GM18519 (cell line): Measurements from ENCODE around the gene TRAF1.

Experiments used
- ATAC-seq: cut with Tn5 transposase; IDR thresholded peaks from one replicate; pipeline ENCODE4 v1.9.1; 2021; ENCODE audit warnings: mild to moderate bottlenecking, moderate library complexity; ENCODE audit not compliant: unreplicated experiment, low FRiP score

Gene TRAF1

GRCh38 chr9:120941046-120941770 is 14.6 kb upstream of the TRAF1 start:
- ATAC-seq: no peak

DNA sequence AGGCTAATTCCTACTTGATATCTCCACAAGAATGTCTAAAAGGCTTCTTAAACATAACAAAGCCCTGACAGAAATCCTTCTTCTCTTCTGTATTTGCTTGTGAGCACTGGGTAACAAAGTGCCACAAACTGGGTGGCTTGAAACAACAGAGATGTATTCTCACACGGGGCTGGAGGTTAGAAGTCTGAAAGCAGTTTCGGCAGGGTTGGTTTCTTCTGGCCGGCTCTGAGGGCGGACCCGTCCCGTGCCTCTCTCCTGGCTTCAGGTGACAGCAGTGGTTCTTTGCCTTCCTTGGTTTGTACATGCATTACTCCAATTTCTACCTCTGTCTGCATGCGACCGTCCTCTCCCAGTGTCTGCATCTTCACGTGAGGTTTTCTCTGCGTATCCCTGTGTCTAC is 14.0 kb upstream of the TRAF1 start:
- no peak for ATAC-seq

DNA sequence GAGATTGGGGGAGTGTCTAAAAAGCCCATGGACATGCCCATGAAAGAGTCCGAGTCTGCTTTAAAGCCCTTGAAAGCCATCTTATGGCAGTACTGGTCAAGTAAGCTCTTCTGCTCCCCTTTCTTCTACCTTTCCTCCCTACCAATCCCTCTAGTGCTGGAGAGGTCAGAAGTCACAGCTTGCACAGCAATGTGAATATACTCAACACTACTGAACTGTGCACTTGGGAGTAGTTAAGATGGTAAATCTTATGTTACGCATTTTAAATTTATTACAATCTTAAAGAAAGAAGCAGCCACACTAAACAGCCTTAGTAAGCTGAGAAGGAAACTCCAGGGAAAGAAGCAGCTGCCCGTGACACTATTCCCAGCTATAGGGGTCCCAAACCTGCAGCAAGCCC is 12.3 kb upstream of the TRAF1 start:
- ATAC-seq: no peak

DNA sequence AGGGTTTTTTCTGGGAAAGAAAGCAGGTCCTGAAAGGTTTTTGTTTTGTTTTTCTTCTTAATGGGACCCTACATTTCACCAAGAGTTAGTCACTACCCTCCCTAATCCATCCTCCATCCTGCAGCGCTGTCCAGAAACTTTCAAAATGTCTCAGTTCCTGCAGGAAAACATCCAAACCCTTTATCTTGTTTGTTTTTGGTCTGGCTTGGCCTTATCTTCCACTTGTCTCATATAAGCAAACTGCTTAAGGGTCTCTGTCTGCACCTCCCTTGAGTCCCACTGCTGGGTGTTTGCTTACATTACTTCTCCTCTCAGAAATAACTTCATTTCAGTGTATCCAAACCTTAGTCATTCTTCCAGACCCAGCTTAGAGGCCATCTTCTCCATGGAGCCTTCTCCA is 11.0 kb upstream of the TRAF1 start:
- no peak for ATAC-seq

DNA sequence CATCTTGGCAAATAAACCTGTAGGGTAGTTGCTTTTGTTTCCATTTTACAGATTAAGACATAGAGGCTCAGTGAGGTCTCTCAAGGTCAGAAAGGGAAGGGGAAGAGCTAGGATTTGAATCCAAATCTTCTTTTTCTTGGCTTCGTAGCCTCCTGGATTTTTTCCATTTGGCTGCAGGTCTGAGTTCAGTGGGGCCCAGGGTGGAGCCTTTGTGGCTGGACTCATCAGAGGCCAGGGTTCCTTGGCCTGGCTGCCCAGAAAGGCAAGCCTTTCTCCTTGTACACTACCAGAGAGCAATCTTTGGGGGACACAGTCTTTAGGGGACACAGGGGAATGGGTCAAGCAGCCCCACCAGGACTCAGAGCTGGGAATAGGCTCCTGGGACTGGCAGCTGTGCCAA is 10.5 kb upstream of the TRAF1 start:
- no peak for ATAC-seq

GRCh38 chr9:120936764-120937122 is 10.1 kb upstream of the TRAF1 start:
- no peak for ATAC-seq

DNA sequence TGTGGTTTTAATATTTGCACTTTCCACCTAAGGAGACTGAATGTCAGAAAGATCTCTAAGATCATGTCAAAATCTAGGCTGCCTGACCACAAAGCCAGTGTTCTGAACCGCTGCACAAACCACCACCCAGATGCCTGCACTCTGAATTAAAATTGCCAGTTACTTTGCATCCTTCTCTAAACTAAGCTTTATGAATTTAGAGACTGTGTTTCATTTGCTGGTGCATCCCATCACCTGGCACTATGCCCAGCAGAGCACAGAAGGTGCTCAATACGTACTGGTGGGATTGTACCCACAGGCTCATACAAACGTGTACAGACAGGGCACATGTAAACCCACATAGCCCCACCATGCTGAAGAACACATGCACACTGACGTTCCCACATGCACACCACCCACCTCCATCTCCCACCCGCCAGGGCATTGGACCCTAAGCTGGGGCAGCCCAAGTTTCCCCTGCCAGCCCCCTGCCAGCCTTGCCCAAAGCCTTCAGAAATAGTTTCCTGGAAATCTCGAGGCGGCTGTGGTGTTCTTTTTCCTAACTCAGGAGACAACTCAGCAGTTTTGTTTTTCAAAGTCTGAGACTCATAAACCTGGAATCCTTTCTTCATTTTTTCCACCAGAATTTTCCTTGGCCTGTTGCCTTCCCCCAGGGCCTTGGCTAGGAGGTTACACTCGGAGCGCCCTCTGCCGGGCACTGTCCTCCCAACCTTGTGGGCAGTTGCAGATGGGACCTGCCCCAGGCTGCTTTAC is 9.6 kb upstream of the TRAF1 start:
- no peak for ATAC-seq

- ATAC-seq: no peak
These were observed 8.8 kb upstream of the TRAF1 start for GRCh38 chr9:120935383-120935857.

GRCh38 chr9:120934281-120934680 is 7.7 kb upstream of the TRAF1 start:
- ATAC-seq: no peak

DNA sequence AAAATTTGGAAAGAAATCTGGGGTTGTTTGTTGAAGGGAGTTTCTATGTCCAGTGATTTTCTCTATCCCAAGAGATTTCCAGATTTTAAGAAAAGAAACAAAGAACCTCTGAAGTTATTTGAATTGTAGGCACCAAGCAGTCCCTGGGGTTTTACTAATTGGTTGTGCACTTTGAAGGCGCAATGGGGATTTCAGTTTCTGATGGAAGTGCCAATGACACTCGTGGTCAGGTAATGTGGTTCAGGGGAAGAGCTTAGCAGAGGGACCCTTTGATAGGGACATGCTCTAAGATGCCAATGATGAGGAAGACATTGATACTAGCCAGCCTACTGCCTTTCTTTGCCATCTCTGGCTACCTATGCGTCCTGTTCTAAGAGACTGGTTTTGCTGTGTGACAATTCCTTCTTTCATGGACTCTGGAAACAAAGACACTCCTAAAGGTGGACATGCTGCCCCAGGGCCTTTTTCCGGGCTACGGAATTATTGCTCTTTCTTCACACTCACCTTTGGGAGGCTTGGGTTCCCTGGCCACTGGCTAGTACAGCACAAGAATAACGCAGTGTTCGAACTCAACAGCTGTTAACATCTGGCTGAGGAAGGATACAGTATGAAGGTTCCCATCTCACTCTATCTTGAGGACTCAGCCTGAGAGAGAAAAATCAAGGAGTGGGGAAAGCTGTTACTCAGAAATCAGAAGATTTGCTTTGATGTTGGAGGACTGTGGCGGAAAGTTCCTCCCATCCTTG is 6.9 kb upstream of the TRAF1 start:
- no peak for ATAC-seq

DNA sequence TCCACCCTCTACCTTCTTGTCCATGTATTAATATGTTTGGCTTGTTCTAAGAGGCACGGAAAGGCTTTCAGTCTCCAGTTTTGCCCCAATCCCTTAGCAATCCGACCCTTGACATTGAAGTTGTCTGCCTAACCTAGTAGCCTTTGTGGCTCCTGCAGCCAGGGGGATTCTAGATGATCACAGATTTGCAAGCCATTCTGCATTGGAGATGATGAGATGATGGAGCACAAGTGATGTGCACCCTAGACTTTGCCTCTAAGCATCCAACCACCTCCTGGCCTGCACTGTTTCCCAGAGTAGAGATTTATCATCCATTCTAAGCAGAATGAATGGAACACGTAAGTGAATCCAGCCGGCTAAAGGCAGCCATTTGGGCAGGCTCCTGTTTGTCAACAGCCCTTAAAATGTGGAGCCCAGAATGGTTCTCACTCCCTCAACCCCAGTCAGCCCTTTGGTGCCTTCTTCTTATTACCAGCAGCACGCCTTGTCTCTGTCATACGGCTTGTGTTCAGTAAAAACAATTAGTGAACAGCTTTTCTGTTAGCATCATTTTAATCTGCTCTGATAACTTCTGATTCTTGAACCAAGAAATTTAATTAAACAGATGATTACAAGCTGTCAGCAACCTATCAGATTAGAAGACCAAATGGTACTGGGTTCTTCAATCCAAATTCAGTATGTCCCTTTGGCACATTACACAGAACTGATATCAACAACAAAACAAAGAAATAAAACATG is 5.7 kb upstream of the TRAF1 start:
- no peak for ATAC-seq

DNA sequence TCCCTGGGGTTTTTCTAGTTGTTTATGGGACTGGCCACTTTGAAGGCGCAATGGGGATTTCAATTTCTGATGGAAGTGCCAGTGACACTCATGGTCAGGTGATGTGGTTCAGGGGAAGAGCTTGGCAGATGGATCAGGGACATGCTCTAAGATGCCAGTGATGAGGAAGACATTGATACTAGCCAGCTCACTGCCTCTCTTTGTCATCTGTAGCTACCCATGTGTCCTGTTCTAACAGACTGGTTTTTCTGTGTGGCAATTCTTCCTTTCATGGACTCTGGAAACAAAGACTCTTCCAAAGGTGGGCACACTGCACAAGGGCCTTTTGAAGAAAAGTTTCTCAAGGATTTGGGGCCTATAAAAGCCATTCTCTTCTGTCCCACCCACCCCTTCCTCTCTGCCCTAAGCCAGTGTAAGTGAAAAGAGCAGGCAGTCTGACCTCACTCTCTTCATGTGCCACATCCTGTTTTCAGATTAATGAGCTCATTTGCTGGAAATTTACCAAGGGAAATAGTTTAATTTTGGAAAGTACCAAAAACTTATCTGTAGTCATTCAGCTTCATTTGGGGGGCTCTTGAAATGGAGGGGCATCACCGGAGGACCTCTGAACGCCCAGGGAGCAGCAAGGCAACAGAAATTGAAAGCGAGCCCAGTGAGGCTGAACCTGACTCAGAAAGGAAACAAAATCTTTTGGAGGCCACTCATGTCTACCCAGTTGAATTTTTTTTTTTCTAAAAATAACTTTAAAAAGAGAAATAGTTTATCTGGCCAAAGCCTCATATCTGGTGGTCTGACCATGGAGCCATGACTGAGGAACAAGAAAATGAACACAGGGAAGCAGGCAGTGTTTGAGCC is 4.9 kb upstream of the TRAF1 start:
- peak; percentile 35 for ATAC-seq

- ATAC-seq: no peak
These were observed 2.7 kb upstream of the TRAF1 start for GRCh38 chr9:120929229-120929791.

- no peak for ATAC-seq
These were observed 2.1 kb upstream of the TRAF1 start for GRCh38 chr9:120928483-120929228.

DNA sequence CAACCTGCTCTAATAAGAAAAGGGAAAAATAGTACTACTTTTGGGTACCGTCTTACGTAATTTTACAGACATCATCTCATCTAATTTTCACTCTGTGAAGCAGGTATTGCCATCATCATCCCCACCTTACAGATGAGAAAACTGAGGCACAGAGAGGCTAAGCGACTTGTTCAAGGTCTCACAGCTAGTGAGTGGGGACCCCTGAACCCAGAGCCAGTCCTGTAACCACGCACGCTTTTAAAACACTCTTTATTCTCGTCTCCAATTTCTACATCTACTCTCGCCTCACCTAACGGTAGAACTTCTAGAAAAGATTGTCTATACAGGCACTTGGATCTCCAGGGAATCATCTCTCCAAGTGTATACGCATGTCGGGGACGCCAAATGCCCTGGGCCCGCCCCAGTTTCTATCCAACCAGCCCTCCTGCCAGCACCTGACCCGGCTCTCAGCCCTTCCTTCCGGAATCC is 1.5 kb upstream of the TRAF1 start:
- no peak for ATAC-seq

DNA sequence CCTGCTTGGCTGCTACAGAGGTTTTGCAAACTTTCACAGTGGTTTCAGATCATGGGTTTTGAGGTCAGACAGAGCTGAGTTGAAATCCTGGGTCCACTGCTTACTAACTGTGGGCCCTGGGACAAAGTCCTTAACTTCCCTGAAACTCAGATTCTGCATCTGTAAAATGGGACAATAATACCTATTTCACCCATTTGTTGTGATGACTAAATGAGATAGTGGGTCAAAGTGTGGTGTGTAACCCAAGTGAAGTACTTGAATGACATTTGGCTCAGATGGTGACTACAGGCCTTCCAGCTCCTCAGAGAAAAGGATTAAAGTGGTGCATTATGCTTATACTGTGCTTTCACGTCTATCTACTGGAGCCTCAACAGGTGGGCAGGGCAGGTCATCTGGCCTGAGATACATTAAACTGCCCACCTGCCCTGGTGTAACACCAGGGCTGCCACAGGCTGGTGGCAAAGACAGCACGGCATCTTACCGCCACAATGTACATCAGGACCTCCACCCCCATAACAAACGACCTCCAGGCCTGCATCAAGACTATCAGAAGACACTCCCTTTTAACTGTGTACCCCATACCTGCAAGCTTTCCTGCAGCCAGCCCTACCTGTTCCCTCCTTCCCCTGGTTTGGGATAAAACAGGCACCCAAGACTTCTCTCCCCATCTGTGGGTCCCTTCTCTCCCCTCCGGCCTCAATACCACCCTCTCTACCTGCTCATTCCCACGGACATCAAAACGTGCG is 846 bp upstream of the TRAF1 start:
- ATAC-seq: no peak

- no peak for ATAC-seq
These were observed 830 bp downstream of the TRAF1 start for GRCh38 chr9:120925535-120926396.
